SU-DHL-6 (cell line): ENCODE measurements around the gene PTGR1.

Source experiments
- CTCF ChIP-seq: fragments of 200-600 bp; sonication (generic); IDR thresholded peaks from one replicate; pipeline ENCODE4 v1.5.1; 2017; ENCODE audit warnings: antibody characterized with exemption, mild to moderate bottlenecking, low read length, moderate library complexity; ENCODE audit not compliant: insufficient read depth, poor library complexity, severe bottlenecking
- EZH2phosphoT487 ChIP-seq: fragments of 200-600 bp; sonication (generic), shearing (Covaris generic); conservative IDR thresholded peaks from 2 replicates; pipeline ENCODE4 v1.6.1; 2018; ENCODE audit warnings: mild to moderate bottlenecking, antibody characterized with exemption, low read length, moderate library complexity, mixed read lengths

GRCh38 chr9:111632060-111632459 lies 32.6 kb upstream of the PTGR1 start:
- TF ChIP-seq CTCF (no peak), EZH2phosphoT487 (no peak)
